GM12801 (cell line): ENCODE data around the gene CACNA2D1.

Experiments used
- CTCF ChIP-seq: IDR thresholded peaks from one replicate; pipeline ENCODE4 v1.5.1; 2011; ENCODE audit warnings: control low read depth; ENCODE audit not compliant: insufficient read length; ENCODE audit errors: extremely low read depth

CACNA2D1 gene

GRCh38 chr7:82358009-82358578 is 85.5 kb downstream of the CACNA2D1 start:
- TF ChIP-seq CTCF = no peak

GRCh38 chr7:82348251-82348650 is 95.3 kb downstream of the CACNA2D1 start:
- TF ChIP-seq CTCF = no peak

- TF ChIP-seq CTCF = no peak
Measured at GRCh38 chr7:82347808-82348207, 95.8 kb downstream of the CACNA2D1 start.

- no peak for TF ChIP-seq CTCF
Measured at GRCh38 chr7:82345886-82346285, 97.7 kb downstream of the CACNA2D1 start.

- no peak for TF ChIP-seq CTCF
Measured at GRCh38 chr7:82343716-82344115, 99.9 kb downstream of the CACNA2D1 start.

- TF ChIP-seq CTCF = no peak
Measured at GRCh38 chr7:82339958-82340357, 103.6 kb downstream of the CACNA2D1 start.

GRCh38 chr7:82335927-82336326 is 107.7 kb downstream of the CACNA2D1 start:
- no peak for TF ChIP-seq CTCF
